ENCODE data around the gene LCN2.

- TF ChIP-seq EZH2 (IDR thresholded peaks at IDR 0.05; ENCODE audit: insufficient read depth, poor library complexity, severe bottlenecking) = no peak
- no peak for TF ChIP-seq EZH2phosphoT487 (IDR thresholded peaks at IDR 0.05; ENCODE audit: insufficient read depth, low read depth)
Observed at GRCh38 chr9:128149001-128149701, at the start of gene LCN2.

All from GM23248 (cell line).